ENCODE data around the gene PCMT1. TPM values are rescaled to one million over a fixed set of nuclear protein-coding genes. Genes with fewer than 3 reads are reported as not detected.
"Not testable (repeated sequence)": the region's sequence is repeated elsewhere in the genome, so short reads cannot be mapped to it uniquely, and the experiment has no call there.

The PCMT1 gene
- polyA plus RNA-seq, 1 donor (not counting 4 experiments of a cell fraction or from before 2014, with no cell fraction given): 167 TPM

DNA sequence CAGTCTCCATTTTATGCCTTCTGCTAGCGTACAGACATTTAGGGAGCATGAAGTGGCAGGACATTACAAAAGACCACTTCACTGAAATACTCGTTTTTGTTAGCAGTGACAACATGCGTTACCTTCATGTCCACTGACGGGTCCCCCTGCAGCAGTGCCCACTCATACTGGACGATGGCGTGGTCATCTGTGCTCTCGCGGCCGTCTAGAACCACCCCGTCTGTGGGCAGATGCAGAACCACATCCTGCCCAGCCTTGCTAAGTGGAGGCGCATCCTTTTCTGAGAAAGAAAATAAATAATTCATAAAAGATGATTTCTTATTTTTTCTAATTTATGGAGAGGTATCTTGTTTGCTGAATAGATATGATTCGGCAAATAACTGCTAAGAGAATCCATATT is 103.3 kb downstream of the PCMT1 start:
- peaks cover 1 to 7% of the 10 kb centered on the region in 2 experiments for H3K36me3 ChIP-seq (ENCODE audit: control insufficient read depth in 2 of 2, extremely low read depth in 1 of 2, insufficient read depth in 2 of 2, low read length in 2 of 2)
- H3K4me2 ChIP-seq (ENCODE audit: control insufficient read depth, extremely low read depth, insufficient read depth, low read depth, low read length): peak overlapping the region; percentile 31
- dilution Hi-C loops (cut with MboI; ENCODE audit: extremely low pct_ligation_motif_present, low sequenced_read_pairs): no loop called here
- H3K9ac ChIP-seq (ENCODE audit: control insufficient read depth, extremely low read depth, insufficient read depth, low read length): peak overlapping the region; percentile 46
- peak overlapping the region; percentile 65 for H3K27ac ChIP-seq (ENCODE audit: control insufficient read depth, insufficient read depth, low read length)
- H3K79me2 ChIP-seq (ENCODE audit: control insufficient read depth, insufficient read depth, low read length): peaks cover 15% of the 10 kb centered on the region
- H3K4me3 ChIP-seq (ENCODE audit: control insufficient read depth in 2 of 3, extremely low read depth in 1 of 3, insufficient read depth in 2 of 3, low read depth in 1 of 3, low read length in 3 of 3): no peak overlapping the region
- no peaks in the 10 kb centered on the region for H3K9me3 ChIP-seq (ENCODE audit: control insufficient read depth, low read depth, low read length)
- DNase-seq (ENCODE audit: low read depth, low spot score): no peak
- H3K9me1 ChIP-seq (ENCODE audit: control insufficient read depth, extremely low read depth, insufficient read depth, low read length): peaks cover 3% of the 10 kb centered on the region
- peak overlapping the region; percentile 45 for H2AFZ ChIP-seq (ENCODE audit: control insufficient read depth, low read length)
- TF ChIP-seq EZH2 (IDR thresholded peaks at IDR 0.05; ENCODE audit: low read length) (no peak), CTCF (optimal IDR thresholded peaks at IDR 0.05 in 1 of 3, IDR thresholded peaks at IDR 0.05 in 1 of 3, conservative IDR thresholded peaks at IDR 0.05 in 1 of 3; ENCODE audit: extremely low read depth in 1 of 3, insufficient read depth in 2 of 3, low read length in 3 of 3) (no peak)
- H3K27me3 ChIP-seq (ENCODE audit: control insufficient read depth, extremely low read depth, insufficient read depth, low read length): no peaks in the 10 kb centered on the region
- H4K20me1 ChIP-seq (ENCODE audit: control insufficient read depth, extremely low read depth, insufficient read depth, low read length): peaks cover 2% of the 10 kb centered on the region
- FAIRE-seq: no peak
- peaks cover 62% of the 10 kb centered on the region for H3K4me1 ChIP-seq (ENCODE audit: control insufficient read depth, extremely low read depth, insufficient read depth, low read length)

DNA sequence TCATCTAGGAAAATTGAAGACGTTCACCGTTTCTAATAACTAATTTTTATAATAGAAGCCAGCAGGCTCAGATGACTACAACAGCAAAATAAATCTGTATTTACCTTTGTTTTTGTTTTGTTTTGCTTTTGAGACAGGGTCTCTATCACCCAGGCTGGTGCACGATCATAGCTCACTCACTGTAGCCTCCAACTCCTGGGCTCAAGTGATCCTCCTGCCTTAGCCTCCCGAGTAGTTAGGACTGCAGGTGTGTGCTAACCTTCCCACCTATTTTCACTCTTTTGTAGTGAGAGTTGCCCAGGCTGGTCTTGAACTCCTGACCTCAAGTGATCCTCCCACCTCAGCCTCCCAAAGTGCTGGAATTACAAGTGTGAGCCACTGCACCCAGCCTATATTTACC is 104.5 kb downstream of the PCMT1 start:
- peak overlapping the region; percentile 89 for H3K4me2 ChIP-seq (ENCODE audit: control insufficient read depth, extremely low read depth, insufficient read depth, low read depth, low read length)
- H3K9me3 ChIP-seq (ENCODE audit: control insufficient read depth, low read depth, low read length); H3K9me1 ChIP-seq (ENCODE audit: control insufficient read depth, extremely low read depth, insufficient read depth, low read length); H3K27me3 ChIP-seq (ENCODE audit: control insufficient read depth, extremely low read depth, insufficient read depth, low read length); H3K36me3 ChIP-seq (ENCODE audit: control insufficient read depth in 2 of 2, extremely low read depth in 1 of 2, insufficient read depth in 2 of 2, low read length in 2 of 2); H2AFZ ChIP-seq (ENCODE audit: control insufficient read depth, low read length); H4K20me1 ChIP-seq (ENCODE audit: control insufficient read depth, extremely low read depth, insufficient read depth, low read length); dilution Hi-C loops (cut with MboI; ENCODE audit: extremely low pct_ligation_motif_present, low sequenced_read_pairs); FAIRE-seq; DNase-seq (ENCODE audit: low read depth, low spot score): not testable (repeated sequence)
- peaks cover 61% of the 10 kb centered on the region for H3K4me1 ChIP-seq (ENCODE audit: control insufficient read depth, extremely low read depth, insufficient read depth, low read length)
- peaks cover 24% of the 10 kb centered on the region for H3K79me2 ChIP-seq (ENCODE audit: control insufficient read depth, insufficient read depth, low read length)
- peak overlapping the region; percentile 78 for H3K9ac ChIP-seq (ENCODE audit: control insufficient read depth, extremely low read depth, insufficient read depth, low read length)
- H3K4me3 ChIP-seq (ENCODE audit: control insufficient read depth in 2 of 3, extremely low read depth in 1 of 3, insufficient read depth in 2 of 3, low read depth in 1 of 3, low read length in 3 of 3): peak overlapping the region in 1 of 3 experiments; percentile 67
- H3K27ac ChIP-seq (ENCODE audit: control insufficient read depth, insufficient read depth, low read length): peak overlapping the region; percentile 93

DNA sequence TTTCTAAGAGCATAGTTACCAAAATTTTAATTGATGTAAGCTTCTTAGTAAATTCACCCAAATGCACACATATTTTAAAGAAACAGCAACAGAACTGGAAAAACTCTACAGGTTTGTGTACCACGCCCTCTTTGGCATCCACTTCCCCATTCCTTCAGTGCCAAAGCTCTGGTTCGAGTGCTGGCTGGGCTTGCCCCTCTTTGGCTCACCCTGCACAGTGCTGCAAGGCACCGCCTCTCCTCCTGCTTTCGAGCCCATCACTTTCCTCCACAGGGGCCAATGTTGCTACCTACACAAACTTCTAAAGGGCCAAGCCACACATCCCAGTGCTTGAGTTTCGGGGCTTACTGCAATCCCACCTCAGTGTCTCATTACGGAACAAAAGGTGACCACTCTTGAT is 105.0 kb downstream of the PCMT1 start:
- peak overlapping the region; percentile 93 for H3K27ac ChIP-seq (ENCODE audit: control insufficient read depth, insufficient read depth, low read length)
- H3K9me3 ChIP-seq (ENCODE audit: control insufficient read depth, low read depth, low read length): no peaks in the 10 kb centered on the region
- H3K9ac ChIP-seq (ENCODE audit: control insufficient read depth, extremely low read depth, insufficient read depth, low read length): peak overlapping the region; percentile 78
- H4K20me1 ChIP-seq (ENCODE audit: control insufficient read depth, extremely low read depth, insufficient read depth, low read length): no peaks in the 10 kb centered on the region
- H3K79me2 ChIP-seq (ENCODE audit: control insufficient read depth, insufficient read depth, low read length): peaks cover 26% of the 10 kb centered on the region
- no peaks in the 10 kb centered on the region for H3K27me3 ChIP-seq (ENCODE audit: control insufficient read depth, extremely low read depth, insufficient read depth, low read length)
- H3K36me3 ChIP-seq (ENCODE audit: control insufficient read depth in 2 of 2, extremely low read depth in 1 of 2, insufficient read depth in 2 of 2, low read length in 2 of 2): peaks cover under 1 to 7% of the 10 kb centered on the region in 2 experiments
- peak overlapping the region; percentile 89 for H3K4me2 ChIP-seq (ENCODE audit: control insufficient read depth, extremely low read depth, insufficient read depth, low read depth, low read length)
- peaks cover 65% of the 10 kb centered on the region for H3K4me1 ChIP-seq (ENCODE audit: control insufficient read depth, extremely low read depth, insufficient read depth, low read length)
- peak; percentile 62 for FAIRE-seq
- no peak overlapping the region for H2AFZ ChIP-seq (ENCODE audit: control insufficient read depth, low read length)
- dilution Hi-C loops (cut with MboI; ENCODE audit: extremely low pct_ligation_motif_present, low sequenced_read_pairs): no loop called here
- H3K4me3 ChIP-seq (ENCODE audit: control insufficient read depth in 2 of 3, extremely low read depth in 1 of 3, insufficient read depth in 2 of 3, low read depth in 1 of 3, low read length in 3 of 3): peak overlapping the region; percentile 23 to 73 (median 67)
- peaks cover 3% of the 10 kb centered on the region for H3K9me1 ChIP-seq (ENCODE audit: control insufficient read depth, extremely low read depth, insufficient read depth, low read length)
- TF ChIP-seq CTCF (optimal IDR thresholded peaks at IDR 0.05 in 1 of 3, IDR thresholded peaks at IDR 0.05 in 1 of 3, conservative IDR thresholded peaks at IDR 0.05 in 1 of 3; ENCODE audit: extremely low read depth in 1 of 3, insufficient read depth in 2 of 3, low read length in 3 of 3): no peak
- no peak for TF ChIP-seq EZH2 (IDR thresholded peaks at IDR 0.05; ENCODE audit: low read length)
- DNase-seq (ENCODE audit: low read depth, low spot score): no peak
